MCF 10A (cell line): ENCODE results near the gene PP2D1. TPM values are rescaled to one million over a fixed set of nuclear protein-coding genes. Genes with fewer than 3 reads are reported as not detected.

ENCODE experiments used
- BruUV-seq: library from RNA; stranded (reverse); fragments of 400-500 nt; replicated peaks from 2 replicates; lab custom pipeline; 2021; lab: Mats Ljungman, UMichigan
- CTCF ChIA-PET: fragments of 300-600 bp; sonication (Branson Sonifier 250); formaldehyde crosslinking; extraction: SDS; loops from one replicate; lab custom pipeline; 2021; ENCODE audit warnings: antibody characterized with exemption, inconsistent platforms; lab: Yijun Ruan, JAX
- POLR2A ChIA-PET: fragments of 300-600, 350-650 bp; sonication (Branson Sonifier 250); formaldehyde crosslinking; extraction: SDS; loops from one replicate; lab custom pipeline; 2020; ENCODE audit warnings: antibody characterized with exemption, inconsistent platforms; lab: Yijun Ruan, JAX
- DNase-seq: peaks from one replicate; pipeline ENCODE4 v3.0.0-alpha.2; 2018; ENCODE audit not compliant: unreplicated experiment
- H3K27ac Mint-ChIP-seq: one replicate; pipeline ENCODE4 v1.8.0; 2022; ENCODE audit warnings: mild to moderate bottlenecking, low read depth, mixed read lengths; ENCODE audit not compliant: unreplicated experiment
- H3K27me3 Mint-ChIP-seq: one replicate; pipeline ENCODE4 v1.8.0; 2022; ENCODE audit warnings: mixed read lengths; ENCODE audit not compliant: insufficient read depth, unreplicated experiment
- H3K36me3 Mint-ChIP-seq: one replicate; pipeline ENCODE4 v1.8.0; 2022; ENCODE audit warnings: mild to moderate bottlenecking, moderate library complexity, mixed read lengths; ENCODE audit not compliant: insufficient read depth, unreplicated experiment
- H3K4me1 Mint-ChIP-seq: one replicate; pipeline ENCODE4 v1.8.0; 2022; ENCODE audit warnings: mixed read lengths; ENCODE audit not compliant: insufficient read depth, unreplicated experiment
- H3K4me3 Mint-ChIP-seq: one replicate; pipeline ENCODE4 v1.8.0; 2022; ENCODE audit warnings: mild to moderate bottlenecking, moderate library complexity, mixed read lengths; ENCODE audit not compliant: unreplicated experiment
- H3K9me3 Mint-ChIP-seq: one replicate; pipeline ENCODE4 v1.8.0; 2022; ENCODE audit warnings: mixed read lengths; ENCODE audit not compliant: unreplicated experiment
- CTCF ChIP-seq: fragments of 200-600 bp; IDR thresholded peaks from one replicate; pipeline ENCODE4 v1.8.0; 2022; ENCODE audit warnings: antibody characterized with exemption, mild to moderate bottlenecking; ENCODE audit not compliant: unreplicated experiment
- intact Hi-C: fragments of 100-400 bp; cut with micrococcal nuclease; formaldehyde crosslinking; loops from 2 replicates; pipeline ENCODE4 v1.14.1; 2022
- total RNA-seq: library from RNA; stranded (reverse); gene quantifications from 2 replicates; pipeline ENCODE4 v1.2.3, GENCODE V29; 2022

The PP2D1 gene
- total RNA-seq, 1 experiment from 2014 or later: not detected

GRCh38 chr3:20040548-20041196 is 28.6 kb upstream of the PP2D1 start:
- no peak for TF ChIP-seq CTCF
- Mint-ChIP-seq H3K36me3 (no peaks in the 10 kb centered on the region), H3K4me3 (peak overlapping the region; percentile 95), H3K27me3 (no peaks in the 10 kb centered on the region), H3K27ac (peak overlapping the region; percentile 70), H3K4me1 (peaks cover 23% of the 10 kb centered on the region), H3K9me3 (no peaks in the 10 kb centered on the region)
- no TSS peak for BruUV-seq
- peak; percentile 77 for DNase-seq
- intact Hi-C loops: loop anchor here (1.0 to 5.0 kb wide), 4 partner anchors 14 to 153 kb away; partner anchors contain the start of genes RAB5A and SGO1
- ChIA-PET CTCF (interaction anchor here (0.5 to 3.0 kb wide), 15 partner anchors 13 to 1972 kb away, joined by 3 to 19 read pairs (median 4); partner anchors contain the start of gene SGO1), POLR2A (interaction anchor here (0.7 to 6.0 kb wide), 14 partner anchors 10 to 796 kb away, joined by 3 to 88 read pairs (median 5); partner anchors contain the start of genes RAB5A and SGO1)

GRCh38 chr3:20039765-20040547 is 27.9 kb upstream of the PP2D1 start, which contains the start of gene KAT2B:
KAT2B (plus strand) TSS chr3:20040446; CDS start chr3:20040478, 32 bp downstream.
- no peaks in the 10 kb centered on the region for H3K9me3 Mint-ChIP-seq
- no TSS peak for BruUV-seq
- ChIA-PET POLR2A (interaction anchor here (0.6 to 6.0 kb wide), 10 partner anchors 15 to 146 kb away, joined by 3 to 88 read pairs (median 8); partner anchors contain the start of genes RAB5A and SGO1), CTCF (interaction anchor here (0.6 to 3.0 kb wide), 7 partner anchors 14 to 1972 kb away, joined by 3 to 19 read pairs (median 3); no protein-coding TSS in a partner anchor)
- peaks cover 23% of the 10 kb centered on the region for H3K4me1 Mint-ChIP-seq
- H3K27me3 Mint-ChIP-seq: no peaks in the 10 kb centered on the region
- H3K4me3 Mint-ChIP-seq: peak within 1 kb of the TSS; percentile 95
- H3K27ac Mint-ChIP-seq: peak within 1 kb of the TSS; percentile 70
- intact Hi-C loops: loop anchor here (1.0 to 5.0 kb wide), 4 partner anchors 15 to 153 kb away; partner anchors contain the start of genes RAB5A and SGO1
- TF ChIP-seq CTCF: no peak
- peak; percentile 70 for DNase-seq
- no peaks in the 10 kb centered on the region for H3K36me3 Mint-ChIP-seq

DNA sequence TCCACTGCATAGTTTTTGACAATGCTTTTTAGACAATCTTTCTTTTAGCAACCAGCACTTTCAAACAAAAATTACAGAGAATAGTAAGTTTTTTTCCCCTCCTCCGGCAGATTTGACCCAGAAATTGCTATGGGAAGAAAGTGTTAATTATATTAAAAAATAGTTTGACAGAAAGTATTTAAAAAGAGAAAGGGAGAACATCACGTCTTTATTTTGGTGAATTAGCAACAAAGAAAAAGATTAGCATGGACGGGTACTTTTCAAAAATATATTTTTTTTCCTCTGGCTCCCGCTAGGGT is 27.4 kb upstream of the PP2D1 start:
- CTCF ChIA-PET: no interaction called here
- H3K27me3 Mint-ChIP-seq: no peaks in the 10 kb centered on the region

More for the DNA sequence above, 27.4 kb upstream of the PP2D1 start:
- intact Hi-C loops: no loop called here
- TF ChIP-seq CTCF: no peak
- no peaks in the 10 kb centered on the region for H3K9me3 Mint-ChIP-seq
- no peak for DNase-seq
- POLR2A ChIA-PET: interaction anchor here (0.6 to 5.9 kb wide), 3 partner anchors 70 to 146 kb away, joined by 3 to 71 read pairs (median 4); partner anchors contain the start of gene SGO1
- no TSS peak for BruUV-seq
- no peaks in the 10 kb centered on the region for H3K36me3 Mint-ChIP-seq
- H3K4me3 Mint-ChIP-seq: peak overlapping the region; percentile 95
- H3K4me1 Mint-ChIP-seq: peaks cover 23% of the 10 kb centered on the region
- H3K27ac Mint-ChIP-seq: peak overlapping the region; percentile 16
